Osteoblast (primary cell): ENCODE data around the gene LRRC18. TPM values are rescaled to one million over a fixed set of nuclear protein-coding genes. Genes with fewer than 3 reads are reported as not detected.

Experiments
- DNase-seq: peaks from one replicate; pipeline ENCODE4 v3.0.0; 2011; ENCODE audit warnings: low spot score, mixed read lengths; ENCODE audit not compliant: insufficient read length; ENCODE audit errors: missing footprints
- H2AFZ ChIP-seq: 2 replicates; pipeline ENCODE4 v1.6.0; 2011; ENCODE audit warnings: mild to moderate bottlenecking, low read length
- H3K27ac ChIP-seq: 2 replicates; pipeline ENCODE4 v1.5.1; 2011; ENCODE audit warnings: mild to moderate bottlenecking, low read depth, low read length, moderate library complexity
- H3K27me3 ChIP-seq: 2 replicates; pipeline ENCODE4 v1.6.0; 2012; ENCODE audit warnings: mild to moderate bottlenecking, control low read depth, inconsistent platforms, low read length, moderate library complexity; ENCODE audit not compliant: insufficient read depth
- H3K36me3 ChIP-seq: 2 replicates; pipeline ENCODE4 v1.5.1; 2011; ENCODE audit warnings: mild to moderate bottlenecking, low read length, control low read depth, moderate library complexity; ENCODE audit not compliant: insufficient read depth
- H3K4me1 ChIP-seq: 2 replicates; pipeline ENCODE4 v1.5.1; 2011; ENCODE audit warnings: mild to moderate bottlenecking, low read length, control low read depth, moderate library complexity; ENCODE audit not compliant: insufficient read depth
- H3K4me2 ChIP-seq: 2 replicates; pipeline ENCODE4 v1.6.0; 2011; ENCODE audit warnings: mild to moderate bottlenecking, low read length; ENCODE audit not compliant: insufficient read depth
- H3K4me3 ChIP-seq: fragments of 200-600 bp; sonication (generic); 3 replicates; pipeline ENCODE4 v1.5.1; 2012; ENCODE audit warnings: mild to moderate bottlenecking, low read length, inconsistent platforms; ENCODE audit not compliant: insufficient read depth
- H3K79me2 ChIP-seq: 2 replicates; pipeline ENCODE4 v1.6.0; 2012; ENCODE audit warnings: mild to moderate bottlenecking, low read length, control low read depth, inconsistent platforms; ENCODE audit not compliant: insufficient read depth
- H3K9me3 ChIP-seq: 2 replicates; pipeline ENCODE4 v1.5.1; 2011; ENCODE audit warnings: low read depth, low read length, control low read depth
- H4K20me1 ChIP-seq: 2 replicates; pipeline ENCODE4 v1.6.0; 2012; ENCODE audit warnings: mild to moderate bottlenecking, low read length, control low read depth; ENCODE audit not compliant: insufficient read depth
- CTCF ChIP-seq: IDR thresholded peaks from 2 replicates; pipeline ENCODE4 v1.5.1; 2011; ENCODE audit warnings: mild to moderate bottlenecking, low read depth, low read length, moderate library complexity; ENCODE audit errors: extremely low read depth
- total RNA-seq: library from RNA; depleted of rRNA; stranded (reverse); fragments of >200 nt; gene quantifications from 2 replicates; pipeline ENCODE4 v1.2.3, GENCODE V29; 2012

The LRRC18 gene
- total RNA-seq, 1 donor: not detected

GRCh38 chr10:48905311-48905710 lies 34.3 kb downstream of the LRRC18 start:
- Histone ChIP-seq H3K4me1 (no peaks in the 10 kb centered on the region), H3K27me3 (peaks cover 7% of the 10 kb centered on the region), H3K36me3 (no peaks in the 10 kb centered on the region), H4K20me1 (no peaks in the 10 kb centered on the region), H3K4me3 (no peak overlapping the region), H3K9me3 (no peaks in the 10 kb centered on the region), H3K27ac (no peak overlapping the region), H3K79me2 (no peaks in the 10 kb centered on the region), H2AFZ (no peak overlapping the region), H3K4me2 (no peak overlapping the region)
- no peak for DNase-seq
- TF ChIP-seq CTCF: no peak

GRCh38 chr10:48904861-48905260 lies 34.8 kb downstream of the LRRC18 start:
- H4K20me1 ChIP-seq: no peaks in the 10 kb centered on the region
- H3K9me3 ChIP-seq: no peaks in the 10 kb centered on the region
- no peak overlapping the region for H3K4me2 ChIP-seq
- peaks cover 7% of the 10 kb centered on the region for H3K27me3 ChIP-seq
- no peak overlapping the region for H2AFZ ChIP-seq
- H3K36me3 ChIP-seq: no peaks in the 10 kb centered on the region
- H3K4me3 ChIP-seq: no peak overlapping the region
- no peaks in the 10 kb centered on the region for H3K79me2 ChIP-seq
- H3K4me1 ChIP-seq: no peaks in the 10 kb centered on the region
- no peak for TF ChIP-seq CTCF
- no peak overlapping the region for H3K27ac ChIP-seq
- DNase-seq: no peak

- Histone ChIP-seq H2AFZ (no peak overlapping the region), H3K4me1 (no peaks in the 10 kb centered on the region), H4K20me1 (no peaks in the 10 kb centered on the region), H3K4me2 (no peak overlapping the region), H3K27me3 (peaks cover 8% of the 10 kb centered on the region), H3K79me2 (no peaks in the 10 kb centered on the region), H3K9me3 (no peaks in the 10 kb centered on the region), H3K36me3 (no peaks in the 10 kb centered on the region), H3K27ac (no peak overlapping the region), H3K4me3 (no peak overlapping the region)
- no peak for TF ChIP-seq CTCF
- no peak for DNase-seq
Observed at GRCh38 chr10:48903151-48903550, 36.5 kb downstream of the LRRC18 start.

GRCh38 chr10:48902096-48902495 lies 37.5 kb downstream of the LRRC18 start:
- H3K4me3 ChIP-seq: no peak overlapping the region

More at GRCh38 chr10:48902096-48902495, 37.5 kb downstream of the LRRC18 start:
- Histone ChIP-seq H3K27me3 (peaks cover 3% of the 10 kb centered on the region), H3K4me1 (no peaks in the 10 kb centered on the region), H3K27ac (no peak overlapping the region), H3K79me2 (no peaks in the 10 kb centered on the region), H3K4me2 (no peak overlapping the region), H4K20me1 (no peaks in the 10 kb centered on the region), H3K36me3 (no peaks in the 10 kb centered on the region), H2AFZ (no peak overlapping the region), H3K9me3 (no peaks in the 10 kb centered on the region)
- no peak for TF ChIP-seq CTCF
- no peak for DNase-seq
